GM18858 (cell line): ENCODE data around the gene PIKFYVE.
"Not testable (repeated sequence)": the region's sequence is repeated elsewhere in the genome, so short reads cannot be mapped to it uniquely, and the experiment has no call there.

ENCODE experiments used
- ATAC-seq: cut with Tn5 transposase; IDR thresholded peaks from one replicate; pipeline ENCODE4 v1.9.1; 2021; ENCODE audit not compliant: unreplicated experiment

The PIKFYVE gene

DNA sequence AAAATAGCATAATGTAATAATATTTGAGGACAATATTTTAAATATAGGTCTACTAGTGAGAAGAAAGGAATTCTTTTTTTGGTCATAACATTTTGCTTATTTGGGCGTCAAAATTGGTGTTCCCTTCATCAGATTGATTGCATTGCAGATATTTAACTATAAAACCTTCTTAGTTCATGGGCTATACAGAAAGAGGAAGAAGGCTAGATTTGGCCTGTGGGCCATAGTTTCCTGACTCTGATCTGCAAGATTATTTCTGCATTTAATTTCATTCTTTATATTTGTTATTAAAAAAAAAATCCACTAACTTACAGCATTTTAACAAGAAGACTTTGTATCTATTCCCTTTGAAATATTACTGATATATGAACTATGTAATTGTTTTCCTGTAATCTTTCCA is 31.9 kb downstream of the PIKFYVE start:
- no peak for ATAC-seq

DNA sequence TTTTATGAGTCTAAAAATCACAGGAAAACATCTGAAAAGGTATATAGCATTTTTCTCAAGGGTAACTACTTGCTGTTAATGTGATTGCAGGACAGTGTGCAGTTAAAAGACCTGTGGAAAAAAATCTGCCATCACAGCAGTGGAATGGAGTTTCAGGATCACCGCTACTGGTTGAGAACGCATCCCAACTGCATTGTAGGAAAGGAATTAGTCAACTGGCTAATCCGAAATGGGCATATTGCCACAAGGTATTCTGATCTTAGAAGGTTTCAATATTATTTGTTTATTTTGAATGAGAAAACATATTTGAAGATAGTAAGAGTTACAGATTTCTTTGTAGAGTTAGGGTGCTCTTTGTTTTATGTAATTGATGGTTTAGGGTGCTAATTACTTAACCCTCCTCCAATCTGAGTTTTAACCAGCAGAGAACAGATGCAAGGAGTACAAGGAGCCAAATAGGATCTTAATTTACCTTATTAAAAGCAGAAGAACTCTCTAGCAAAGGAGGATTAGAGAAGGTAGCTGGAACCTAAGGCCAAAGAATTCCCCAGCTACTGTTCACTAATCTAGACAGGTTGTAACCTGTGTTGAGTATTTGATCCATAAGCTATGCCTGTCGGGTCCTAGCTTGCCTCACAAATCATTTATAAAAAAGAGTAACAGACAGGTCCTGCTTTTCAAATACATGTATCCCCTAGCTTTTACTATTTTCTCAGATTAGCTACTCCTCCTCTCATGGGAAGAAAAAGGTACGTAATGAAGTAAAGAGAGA is 35.0 kb downstream of the PIKFYVE start:
- no peak for ATAC-seq

DNA sequence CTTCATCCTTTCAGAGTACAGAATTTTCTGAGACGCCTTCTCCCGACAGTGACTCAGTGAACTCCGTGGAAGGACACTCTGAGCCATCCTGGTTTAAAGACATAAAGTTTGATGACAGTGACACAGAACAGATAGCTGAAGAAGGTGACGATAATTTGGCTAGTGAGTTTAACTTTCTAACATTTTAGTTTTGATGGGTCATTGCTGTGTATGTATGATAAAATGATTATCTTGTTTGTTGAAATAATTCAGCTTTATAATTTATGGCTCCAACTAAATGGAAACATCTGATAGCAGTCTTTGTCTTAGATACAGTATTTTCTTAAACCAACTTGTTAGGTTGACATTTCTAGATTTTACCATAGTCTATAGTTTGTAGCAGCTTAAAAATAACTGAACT is 38.1 kb downstream of the PIKFYVE start:
- ATAC-seq = no peak

DNA sequence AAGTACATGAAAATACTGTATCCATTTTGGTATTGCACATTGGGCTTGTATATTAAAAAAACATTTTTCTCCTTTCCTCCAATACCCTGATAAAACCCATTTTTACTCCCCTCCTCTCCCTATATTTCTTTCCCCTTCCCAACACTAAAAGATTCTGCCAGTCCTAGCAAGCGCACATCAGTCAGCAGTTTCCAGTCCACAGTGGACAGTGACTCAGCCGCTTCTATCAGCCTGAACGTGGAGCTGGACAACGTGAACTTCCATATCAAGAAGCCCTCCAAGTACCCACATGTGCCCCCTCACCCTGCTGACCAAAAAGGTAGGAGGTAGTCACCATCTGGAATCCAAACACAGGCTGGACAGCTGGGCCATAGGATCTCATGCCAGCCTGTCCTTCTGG is 38.6 kb downstream of the PIKFYVE start:
- no peak for ATAC-seq

DNA sequence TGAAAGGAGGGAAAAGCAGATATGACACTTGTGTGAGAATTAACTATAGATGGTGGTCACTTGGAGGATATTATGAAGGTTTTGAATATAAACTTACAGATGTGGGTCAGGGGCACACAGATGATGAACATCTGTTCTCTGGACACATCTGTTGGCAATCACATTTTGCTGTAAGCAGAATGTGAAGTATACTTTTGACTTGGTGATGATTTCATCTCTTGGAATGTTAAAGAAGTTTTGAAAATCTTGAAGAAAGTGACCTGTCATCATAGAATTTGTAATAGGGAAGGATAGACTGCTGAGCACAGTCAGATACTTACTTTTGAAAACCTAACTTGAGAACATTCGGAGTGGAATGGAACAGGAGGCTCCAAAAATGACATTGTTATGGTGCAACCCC is 40.2 kb downstream of the PIKFYVE start:
- no peak for ATAC-seq

- peak; percentile 54 for ATAC-seq
These were observed 45.3 kb downstream of the PIKFYVE start for GRCh38 chr2:208311321-208311720.

- peak; percentile 61 for ATAC-seq
These were observed 45.9 kb downstream of the PIKFYVE start for GRCh38 chr2:208311954-208312353.

GRCh38 chr2:208315081-208315788 is 49.2 kb downstream of the PIKFYVE start:
- peak; percentile 58 for ATAC-seq

GRCh38 chr2:208318127-208318526 is 52.1 kb downstream of the PIKFYVE start:
- ATAC-seq = no peak

DNA sequence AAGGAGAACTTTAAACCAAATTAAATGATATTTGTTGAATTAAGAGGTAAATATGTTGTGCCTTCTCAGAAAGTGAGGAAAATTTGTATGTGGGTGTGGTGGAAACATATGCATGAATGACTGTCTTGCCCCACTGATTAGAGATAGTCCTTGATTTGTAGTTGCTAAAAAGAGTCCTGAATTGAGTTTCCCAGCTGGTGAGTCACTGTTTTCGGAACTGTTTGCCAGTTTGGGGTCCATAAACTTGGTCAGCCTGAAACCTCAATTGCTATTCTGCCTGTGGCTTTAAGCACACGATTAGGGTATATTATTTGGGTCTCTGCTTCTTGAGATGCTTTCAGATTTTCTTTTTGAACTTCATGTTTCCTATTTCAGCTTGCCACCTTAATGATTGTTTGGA is 53.3 kb downstream of the PIKFYVE start:
- ATAC-seq = peak; percentile 35

DNA sequence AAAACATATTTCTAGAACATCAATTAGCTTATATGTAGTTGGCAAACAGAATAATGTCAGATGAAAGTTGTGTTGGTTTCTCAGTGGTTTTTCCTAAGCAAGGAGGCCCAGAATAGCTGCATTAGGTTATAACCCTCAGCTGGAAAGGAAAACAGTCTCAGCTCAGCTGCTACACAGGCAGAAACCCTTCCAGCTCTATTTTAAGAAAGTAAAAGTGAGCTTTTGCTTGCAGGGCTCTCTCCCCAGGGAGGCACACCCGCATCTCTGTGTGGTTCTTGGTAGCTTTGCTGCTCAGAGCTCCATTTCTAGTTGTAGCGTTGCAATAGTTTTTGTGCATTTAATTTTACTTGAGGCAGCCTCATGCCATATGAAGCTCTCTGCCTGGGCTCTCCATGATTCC is 54.6 kb downstream of the PIKFYVE start:
- ATAC-seq = peak; percentile 80

- no peak for ATAC-seq
These were observed 60.0 kb downstream of the PIKFYVE start for GRCh38 chr2:208326016-208326415.

- no peak for ATAC-seq
These were observed 63.4 kb downstream of the PIKFYVE start for GRCh38 chr2:208329485-208329884.

DNA sequence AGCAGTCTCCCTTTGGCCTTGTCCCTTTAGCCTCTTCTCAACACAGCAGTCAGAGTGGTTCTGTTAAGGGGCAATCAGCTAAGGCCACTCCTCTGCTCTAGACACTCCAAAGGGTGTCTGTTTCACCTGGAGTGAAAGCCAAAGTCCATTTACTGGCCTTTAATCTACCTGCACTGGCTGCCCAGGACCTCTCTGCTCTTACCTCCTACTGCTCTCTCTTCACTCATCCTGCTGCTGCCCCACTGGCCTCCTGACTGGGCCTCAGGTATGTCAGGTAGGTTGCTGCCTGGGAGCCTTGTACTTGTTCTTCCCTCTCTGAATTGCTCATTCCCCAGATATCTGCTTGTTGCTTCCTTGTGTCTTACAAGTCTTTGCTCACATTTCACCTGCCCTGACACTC is 68.2 kb downstream of the PIKFYVE start:
- no peak for ATAC-seq

- ATAC-seq = no peak
These were observed 80.7 kb downstream of the PIKFYVE start for GRCh38 chr2:208346756-208347155.

- no peak for ATAC-seq
These were observed 84.6 kb downstream of the PIKFYVE start for GRCh38 chr2:208350610-208351009.

GRCh38 chr2:208352644-208353567 is 86.9 kb downstream of the PIKFYVE start:
- no peak for ATAC-seq

- ATAC-seq = no peak
These were observed 88.9 kb downstream of the PIKFYVE start for GRCh38 chr2:208354964-208355381.

DNA sequence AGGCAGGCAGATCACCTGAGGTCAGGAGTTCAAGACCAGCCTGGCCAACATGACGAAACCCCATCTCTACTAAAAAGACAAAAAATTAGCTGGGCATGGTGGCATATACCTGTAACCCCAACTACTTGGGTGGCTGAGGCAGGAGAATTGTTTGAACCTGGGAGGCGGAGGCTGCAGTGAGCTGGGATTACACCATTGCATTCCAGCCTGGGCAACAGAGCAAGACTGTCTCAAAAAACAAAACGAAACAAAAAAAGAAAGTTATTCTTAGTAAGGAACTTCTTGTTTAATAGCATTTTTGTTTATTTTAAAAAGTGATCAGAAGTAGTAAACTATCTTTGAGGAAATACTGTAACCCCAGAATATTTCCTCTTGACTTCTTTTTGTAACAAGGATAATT is 90.4 kb downstream of the PIKFYVE start:
- not testable (repeated sequence) for ATAC-seq

DNA sequence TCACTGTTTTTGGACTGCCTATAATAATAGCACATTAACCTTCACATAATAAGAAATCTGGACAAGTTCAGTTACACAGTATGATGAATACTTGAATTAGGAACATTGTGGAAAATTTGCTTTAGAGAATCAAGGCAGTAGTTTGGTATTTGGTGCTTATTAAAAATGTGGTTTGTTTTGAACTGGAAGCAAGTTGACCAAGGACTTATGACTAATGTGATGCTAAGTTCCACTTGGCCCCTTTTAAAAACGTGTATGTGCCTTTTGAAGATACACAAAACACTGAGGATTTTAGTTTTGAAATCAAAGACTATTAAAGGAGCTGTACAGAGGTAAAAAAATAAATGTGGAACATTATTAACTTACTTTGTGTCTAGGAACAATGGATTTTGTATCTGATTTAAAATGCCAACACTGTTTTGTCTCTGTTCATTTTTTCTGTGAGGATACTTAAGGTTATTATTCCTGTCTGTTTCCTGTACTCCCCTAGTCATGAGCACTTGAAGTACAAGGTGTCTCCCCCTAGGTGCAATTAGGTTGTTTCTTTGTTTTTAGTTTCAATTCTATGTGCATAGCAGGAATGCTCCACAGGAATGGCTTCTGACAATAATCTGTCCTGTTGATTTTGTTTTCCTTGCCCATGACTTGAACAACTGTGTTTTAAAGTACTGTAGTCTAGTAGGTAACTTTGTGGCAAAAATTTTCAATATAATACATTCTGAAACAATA is 91.0 kb downstream of the PIKFYVE start:
- no peak for ATAC-seq
